ENCODE data around the gene SLC25A1.

GRCh38 chr22:19212302-19212870 lies 33.9 kb upstream of the SLC25A1 start:
- TF ChIP-seq POLR2AphosphoS5 (IDR thresholded peaks at IDR 0.05; ENCODE audit: low read depth, low read length) (no peak), TAF1 (IDR thresholded peaks at IDR 0.05; ENCODE audit: borderline replicate concordance, low read depth, low read length) (no peak)

All from GM12892 (cell line).